Fibroblast of villous mesenchyme (primary cell): ENCODE results near the gene FAM83G. TPM values are rescaled to one million over a fixed set of nuclear protein-coding genes. Genes with fewer than 3 reads are reported as not detected.

Source experiments
- DNase-seq: peaks from one replicate; pipeline ENCODE4 v3.0.0-alpha.2; 2010; ENCODE audit warnings: low read depth
- H3K4me3 ChIP-seq: 2 replicates; pipeline ENCODE4 v1.5.1; 2011; ENCODE audit warnings: low read depth, mild to moderate bottlenecking, low read length
- CTCF ChIP-seq: IDR thresholded peaks from 2 replicates; pipeline ENCODE4 v1.5.1; 2012; ENCODE audit warnings: low read depth, mild to moderate bottlenecking, low read length; ENCODE audit not compliant: insufficient read depth
- total RNA-seq: library from RNA; depleted of rRNA; stranded (reverse); fragments of >200 nt; gene quantifications from 2 replicates; pipeline ENCODE4 v1.2.3, GENCODE V29; 2012

FAM83G gene
- total RNA-seq, 1 donor: 12.1 TPM

- TF ChIP-seq CTCF: no peak
- DNase-seq: no peak
- no peak overlapping the region for H3K4me3 ChIP-seq
Observed at GRCh38 chr17:18971801-18972200, 32.8 kb downstream of the FAM83G start.

GRCh38 chr17:18970582-18971480, 33.7 kb downstream of the FAM83G start:
- peak; percentile 10 for TF ChIP-seq CTCF
- no peak for DNase-seq
- no peak overlapping the region for H3K4me3 ChIP-seq

GRCh38 chr17:18968945-18969887, 35.3 kb downstream of the FAM83G start:
- TF ChIP-seq CTCF: no peak
- no peak for DNase-seq
- no peak overlapping the region for H3K4me3 ChIP-seq

GRCh38 chr17:18968345-18968744, 36.2 kb downstream of the FAM83G start:
- H3K4me3 ChIP-seq: no peak overlapping the region
- no peak for TF ChIP-seq CTCF
- no peak for DNase-seq

GRCh38 chr17:18967916-18968315, 36.6 kb downstream of the FAM83G start:
- TF ChIP-seq CTCF: no peak
- H3K4me3 ChIP-seq: no peak overlapping the region
- DNase-seq: no peak

- peak; percentile 22 for DNase-seq
- no peak for TF ChIP-seq CTCF
- no peak overlapping the region for H3K4me3 ChIP-seq
Observed at GRCh38 chr17:18966831-18967624, 37.5 kb downstream of the FAM83G start.
